Endothelial cell of umbilical vein (primary cell): ENCODE measurements around the gene EQTN. TPM values are rescaled to one million over a fixed set of nuclear protein-coding genes. Genes with fewer than 3 reads are reported as not detected.

Source experiments
- BruUV-seq: library from RNA; stranded (reverse); fragments of 400-500 nt; replicated peaks from 2 replicates; lab custom pipeline; 2021; lab: Mats Ljungman, UMichigan
- CTCF ChIA-PET: fragments of 300-600, 350-600 bp; sonication (Branson Sonifier 250); formaldehyde crosslinking; loops from one replicate; lab custom pipeline; 2021; ENCODE audit warnings: antibody characterized with exemption, inconsistent platforms; lab: Charles Lee
- POLR2A ChIA-PET: fragments of 300-600, 350-600 bp; sonication (Branson Sonifier 250); formaldehyde crosslinking; loops from one replicate; lab custom pipeline; 2021; ENCODE audit warnings: antibody characterized with exemption, inconsistent platforms; lab: Charles Lee
- DNase-seq: peaks from one replicate; pipeline ENCODE4 v3.0.0-alpha.2; 2011; ENCODE audit warnings: low read depth, low spot score
- FAIRE-seq: peaks from 2 replicates; lab custom pipeline; 2011; peaks lifted over from hg19 to GRCh38; lab: Jason Lieb, UNC
- H2AFZ ChIP-seq: 2 replicates; pipeline ENCODE4 v1.6.0; 2012; ENCODE audit warnings: low read depth, low read length, control low read depth, inconsistent platforms
- H3K27ac ChIP-seq: 2 replicates; pipeline ENCODE4 v1.5.1; 2011; ENCODE audit warnings: low read depth, mild to moderate bottlenecking, control low read depth, low read length, moderate library complexity; ENCODE audit not compliant: insufficient read depth
- H3K27me3 ChIP-seq, 2 experiments: 2 replicates each; pipeline versions ENCODE4 v1.6.0 to v1.6.1; 2011; ENCODE audit warnings: low read length in 2 of 2, mixed read lengths in 1 of 2; ENCODE audit not compliant: control insufficient read depth in 2 of 2, insufficient read depth in 2 of 2
- H3K36me3 ChIP-seq, 2 experiments: 2 replicates in 1 of 2; 3 replicates in 1 of 2; pipeline ENCODE4 v1.5.1; 2011; ENCODE audit warnings: low read length in 2 of 2, mild to moderate bottlenecking in 1 of 2, moderate library complexity in 1 of 2; ENCODE audit not compliant: control insufficient read depth in 2 of 2, insufficient read depth in 2 of 2; ENCODE audit errors: extremely low read depth in 1 of 2
- H3K4me1 ChIP-seq: 3 replicates; pipeline ENCODE4 v1.5.1; 2011; ENCODE audit warnings: mild to moderate bottlenecking, low read length; ENCODE audit not compliant: control insufficient read depth, insufficient read depth; ENCODE audit errors: extremely low read depth
- H3K4me2 ChIP-seq: 2 replicates; pipeline ENCODE4 v1.6.1; 2011; ENCODE audit warnings: low read length, control low read depth, mixed read lengths; ENCODE audit not compliant: insufficient read depth
- H3K4me3 ChIP-seq, 3 experiments: fragments of 200-600 bp in 1 of 3; sonication (generic), shearing (Covaris generic) in 1 of 3; replicated peaks in 1 of 3; 2 replicates each; pipeline ENCODE4 v1.5.1; 2011 to 2016; ENCODE audit warnings: control low read depth in 3 of 3, low read length in 3 of 3, mild to moderate bottlenecking in 2 of 3, inconsistent platforms in 1 of 3, low read depth in 1 of 3, moderate library complexity in 1 of 3; ENCODE audit not compliant: insufficient read depth in 1 of 3
- H3K79me2 ChIP-seq: 2 replicates; pipeline ENCODE4 v1.6.0; 2012; ENCODE audit warnings: low read length, inconsistent platforms; ENCODE audit not compliant: control insufficient read depth, insufficient read depth
- H3K9ac ChIP-seq: replicated peaks from 2 replicates; pipeline ENCODE3; 2011; ENCODE audit warnings: low read length, control low read depth; ENCODE audit not compliant: insufficient read depth; ENCODE audit errors: extremely low read depth
- H3K9me1 ChIP-seq: replicated peaks from 3 replicates; pipeline ENCODE4 v1.6.0; 2011; ENCODE audit warnings: mild to moderate bottlenecking, low read length; ENCODE audit not compliant: control insufficient read depth, insufficient read depth; ENCODE audit errors: extremely low read depth
- H3K9me3 ChIP-seq: replicated peaks from 2 replicates; pipeline ENCODE4 v1.5.1; 2012; ENCODE audit warnings: low read length, inconsistent platforms; ENCODE audit not compliant: control insufficient read depth, insufficient read depth
- H4K20me1 ChIP-seq: replicated peaks from 2 replicates; pipeline ENCODE3; 2011; ENCODE audit warnings: mild to moderate bottlenecking, low read length; ENCODE audit not compliant: control insufficient read depth, insufficient read depth; ENCODE audit errors: extremely low read depth
- EZH2 ChIP-seq: IDR thresholded peaks from 2 replicates; pipeline ENCODE4 v1.6.1; 2012; ENCODE audit warnings: borderline replicate concordance, low read depth, mild to moderate bottlenecking, moderate library complexity, low read length, inconsistent platforms; ENCODE audit not compliant: severe bottlenecking
- FOS ChIP-seq: IDR thresholded peaks from 2 replicates; pipeline ENCODE4 v1.6.1; 2011; ENCODE audit warnings: mild to moderate bottlenecking, low read length, moderate library complexity, borderline replicate concordance; ENCODE audit not compliant: insufficient read depth
- GATA2 ChIP-seq: IDR thresholded peaks from 2 replicates; pipeline ENCODE4 v1.7.0; 2011; ENCODE audit warnings: low read depth, mild to moderate bottlenecking, moderate library complexity, mixed read lengths, low read length; ENCODE audit not compliant: insufficient read length, insufficient read depth
- JUN ChIP-seq: IDR thresholded peaks from 2 replicates; pipeline ENCODE4 v1.6.1; 2011; ENCODE audit warnings: borderline replicate concordance, low read depth; ENCODE audit not compliant: insufficient read length, insufficient read depth
- MYC ChIP-seq: IDR thresholded peaks from one replicate; pipeline ENCODE4 v1.6.1; 2011; ENCODE audit warnings: mild to moderate bottlenecking, low read depth, low read length
- POLR2A ChIP-seq: IDR thresholded peaks from 2 replicates; pipeline ENCODE4 v1.6.1; 2012; ENCODE audit warnings: low read depth, mild to moderate bottlenecking, control low read depth, low read length
- POLR2AphosphoS5 ChIP-seq: IDR thresholded peaks from 2 replicates; pipeline ENCODE4 v1.6.1; 2012; ENCODE audit warnings: low read depth, mild to moderate bottlenecking, control low read depth, low read length, moderate library complexity; ENCODE audit not compliant: insufficient read depth
- dilution Hi-C: fragments of 300-500 bp; cut with MboI; formaldehyde crosslinking; loops from one replicate; pipeline ENCODE4 v1.15.0; 2019; ENCODE audit warnings: low sequenced_read_pairs; ENCODE audit not compliant: extremely low pct_ligation_motif_present
- intact Hi-C: fragments of 100-400 bp; cut with micrococcal nuclease; formaldehyde crosslinking; loops from one replicate; pipeline ENCODE4 v1.10.0; 2022
- polyA plus RNA-seq, 4 experiments: library from polyadenylated mRNA; depleted of rRNA in 3 of 4; stranded (reverse) in 3 of 4; unstranded in 1 of 4; fragments of >200 nt; gene quantifications; 2 replicates each; pipeline versions ENCODE4 v1.2.1 to v1.2.3, GENCODE V29; 2011 to 2012; ENCODE audit warnings: missing spikeins in 1 of 4
- total RNA-seq: library from RNA; stranded (reverse); gene quantifications from 2 replicates; pipeline ENCODE4 v1.2.3, GENCODE V29; 2021
- TF ChIP-seq, protein P1 (sequence below), 2 donors: IDR thresholded peaks; 1 replicate in 1 of 2; 2 replicates in 1 of 2; pipeline ENCODE4 v1.5.1; 2011; ENCODE audit warnings: low read length in 2 of 2, mild to moderate bottlenecking in 2 of 2, moderate library complexity in 2 of 2, control low read depth in 1 of 2, inconsistent platforms in 1 of 2, low read depth in 1 of 2; ENCODE audit not compliant: insufficient read depth in 1 of 2; ENCODE audit errors: extremely low read depth in 1 of 2
- TF ChIP-seq, protein P2 (sequence below): IDR thresholded peaks from 2 replicates; pipeline ENCODE4 v1.6.1; 2011; ENCODE audit not compliant: insufficient read depth, insufficient read length

The EQTN gene
- total and polyA plus RNA-seq, 2 donors (not counting 3 experiments of a cell fraction or from before 2014, with no cell fraction given) = not detected

DNA sequence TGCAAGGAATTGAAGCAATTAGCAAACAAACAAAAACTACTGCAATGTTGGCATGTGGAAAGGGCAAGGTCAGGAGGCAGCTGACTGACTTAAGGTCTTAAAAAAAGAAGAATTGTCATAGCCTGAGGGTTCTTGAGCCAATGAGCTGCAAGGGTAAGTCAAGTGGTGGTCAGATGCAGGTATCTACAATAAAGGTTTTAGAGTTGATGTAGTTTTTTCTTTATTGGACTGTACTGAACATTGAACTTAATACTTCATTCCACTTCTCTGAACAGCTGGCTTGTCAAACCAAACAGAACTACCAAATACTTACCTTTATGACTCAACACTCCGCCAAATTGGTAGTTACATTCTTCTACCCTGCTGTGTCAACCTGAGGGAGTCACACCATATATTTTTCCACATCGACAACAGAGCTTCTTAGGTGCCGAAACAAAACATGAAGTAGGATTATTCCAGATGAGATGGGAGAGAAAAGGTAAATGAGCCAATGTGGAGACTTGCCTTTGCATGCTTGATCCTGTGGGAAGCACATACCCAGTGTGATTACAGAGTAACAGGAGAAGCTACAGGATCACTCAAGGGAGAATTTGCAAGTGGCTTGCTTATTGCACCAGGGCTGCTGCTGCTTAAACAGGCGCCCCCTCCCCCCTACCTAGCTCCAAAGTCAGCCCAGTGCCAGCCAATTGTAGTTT is 35.3 kb downstream of the EQTN start:
- Histone ChIP-seq H3K9me3 (no peaks in the 10 kb centered on the region), H3K4me3 (no peak overlapping the region), H3K4me1 (no peaks in the 10 kb centered on the region), H3K9ac (no peak overlapping the region), H3K9me1 (no peaks in the 10 kb centered on the region), H3K79me2 (no peaks in the 10 kb centered on the region), H3K36me3 (no peaks in the 10 kb centered on the region), H3K27me3 (peaks cover 7 to 11% of the 10 kb centered on the region in 2 experiments), H4K20me1 (no peaks in the 10 kb centered on the region), H3K27ac (no peak overlapping the region), H3K4me2 (no peak overlapping the region), H2AFZ (no peak overlapping the region)
- dilution Hi-C loops (no loop called here), intact Hi-C loops (no loop called here)
- FAIRE-seq (no peak), DNase-seq (no peak)
- BruUV-seq = no TSS peak
- TF ChIP-seq JUN = no peak
- no peak for TF ChIP-seq MYC
- TF ChIP-seq FOS = no peak
- TF ChIP-seq, protein P1, sequence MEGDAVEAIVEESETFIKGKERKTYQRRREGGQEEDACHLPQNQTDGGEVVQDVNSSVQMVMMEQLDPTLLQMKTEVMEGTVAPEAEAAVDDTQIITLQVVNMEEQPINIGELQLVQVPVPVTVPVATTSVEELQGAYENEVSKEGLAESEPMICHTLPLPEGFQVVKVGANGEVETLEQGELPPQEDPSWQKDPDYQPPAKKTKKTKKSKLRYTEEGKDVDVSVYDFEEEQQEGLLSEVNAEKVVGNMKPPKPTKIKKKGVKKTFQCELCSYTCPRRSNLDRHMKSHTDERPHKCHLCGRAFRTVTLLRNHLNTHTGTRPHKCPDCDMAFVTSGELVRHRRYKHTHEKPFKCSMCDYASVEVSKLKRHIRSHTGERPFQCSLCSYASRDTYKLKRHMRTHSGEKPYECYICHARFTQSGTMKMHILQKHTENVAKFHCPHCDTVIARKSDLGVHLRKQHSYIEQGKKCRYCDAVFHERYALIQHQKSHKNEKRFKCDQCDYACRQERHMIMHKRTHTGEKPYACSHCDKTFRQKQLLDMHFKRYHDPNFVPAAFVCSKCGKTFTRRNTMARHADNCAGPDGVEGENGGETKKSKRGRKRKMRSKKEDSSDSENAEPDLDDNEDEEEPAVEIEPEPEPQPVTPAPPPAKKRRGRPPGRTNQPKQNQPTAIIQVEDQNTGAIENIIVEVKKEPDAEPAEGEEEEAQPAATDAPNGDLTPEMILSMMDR (IDR thresholded peaks at IDR 0.05; ENCODE audit: extremely low read depth in 1 of 2, insufficient read depth in 1 of 2, low read depth in 1 of 2, low read length in 2 of 2) = no peak
- TF ChIP-seq POLR2A = no peak
- TF ChIP-seq, protein P2, sequence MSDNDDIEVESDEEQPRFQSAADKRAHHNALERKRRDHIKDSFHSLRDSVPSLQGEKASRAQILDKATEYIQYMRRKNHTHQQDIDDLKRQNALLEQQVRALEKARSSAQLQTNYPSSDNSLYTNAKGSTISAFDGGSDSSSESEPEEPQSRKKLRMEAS = no peak
- TF ChIP-seq GATA2 = no peak
- TF ChIP-seq POLR2AphosphoS5 = no peak
- no peak for TF ChIP-seq EZH2
- CTCF ChIA-PET = interaction anchor here (0.8 to 3.2 kb wide), 2 partner anchors 10 to 14 kb away, joined by 3 to 12 read pairs; no protein-coding TSS in a partner anchor
- POLR2A ChIA-PET = no interaction called here
